A549 (cell line): ENCODE results near the gene CCSAP.

Experiments
- CEBPB ChIP-seq, 2 experiments: fragments of >200 bp in 1 of 2; sonication (Bioruptor Twin) in 1 of 2; formaldehyde crosslinking in 1 of 2; IDR thresholded peaks; 2 replicates each; pipeline ENCODE4 v1.6.1; 2012 to 2016
- CTCF ChIP-seq: fragments of >200 bp; sonication (Bioruptor Twin); formaldehyde crosslinking; IDR thresholded peaks from 3 replicates; pipeline ENCODE4 v1.5.1; 2016
- JUN ChIP-seq, 2 experiments: fragments of >200 bp; sonication (Bioruptor Twin); formaldehyde crosslinking; IDR thresholded peaks; 2 replicates in 1 of 2; 3 replicates in 1 of 2; pipeline ENCODE4 v1.6.1; 2016 to 2017
- MAX ChIP-seq: IDR thresholded peaks from 2 replicates; pipeline ENCODE4 v1.6.1; 2012
- POLR2A ChIP-seq: IDR thresholded peaks from 2 replicates; pipeline ENCODE4 v1.6.1; 2012; ENCODE audit warnings: mild to moderate bottlenecking, low read length
- RAD21 ChIP-seq, 2 experiments: fragments of >200 bp in 1 of 2; sonication (Bioruptor Twin) in 1 of 2; formaldehyde crosslinking in 1 of 2; IDR thresholded peaks in 1 of 2; conservative IDR thresholded peaks in 1 of 2; 2 replicates in 1 of 2; 3 replicates in 1 of 2; pipeline ENCODE4 v1.6.1; 2012 to 2018; ENCODE audit warnings: inconsistent platforms in 1 of 2
- RCOR1 ChIP-seq: fragments of 150-350 bp; IDR thresholded peaks from 2 replicates; pipeline ENCODE4 v1.6.1; 2014; ENCODE audit warnings: antibody characterized with exemption, low read length, low read depth
- REST ChIP-seq: fragments of 200-600 bp; sonication (generic); IDR thresholded peaks from 2 replicates; pipeline ENCODE4 v1.6.1; 2016; ENCODE audit warnings: antibody characterized with exemption, mild to moderate bottlenecking, moderate library complexity

GRCh38 chr1:229316166-229316565 is 26.7 kb downstream of the CCSAP start:
- no peak for TF ChIP-seq REST
- TF ChIP-seq CEBPB (IDR thresholded peaks at IDR 0.05) = no peak
- no peak for TF ChIP-seq CTCF
- TF ChIP-seq RAD21 (conservative IDR thresholded peaks at IDR 0.05 in 1 of 2, IDR thresholded peaks at IDR 0.05 in 1 of 2) = no peak
- TF ChIP-seq MAX = no peak
- no peak for TF ChIP-seq JUN (IDR thresholded peaks at IDR 0.05)
- no peak for TF ChIP-seq POLR2A
- no peak for TF ChIP-seq RCOR1
